Renal cortical epithelial cell (primary cell): ENCODE data around the gene ARHGAP10. TPM values are rescaled to one million over a fixed set of nuclear protein-coding genes. Genes with fewer than 3 reads are reported as not detected.
"Not testable (repeated sequence)": the region's sequence is repeated elsewhere in the genome, so short reads cannot be mapped to it uniquely, and the experiment has no call there.

Source experiments
- DNase-seq: peaks from one replicate; pipeline ENCODE4 v3.0.0-alpha.2; 2011; ENCODE audit warnings: low read depth
- total RNA-seq: library from RNA; depleted of rRNA; stranded (reverse); fragments of >200 nt; gene quantifications from 2 replicates; pipeline ENCODE4 v1.2.3, GENCODE V29; 2014

ARHGAP10 gene
- total RNA-seq, 1 donor from 2014 or later: 18.3 TPM

GRCh38 chr4:147794787-147795413 lies 63.0 kb downstream of the ARHGAP10 start:
- DNase-seq: no peak

GRCh38 chr4:147799057-147799456 lies 67.2 kb downstream of the ARHGAP10 start:
- not testable (repeated sequence) for DNase-seq

- peak; percentile 70 for DNase-seq
These were observed 68.2 kb downstream of the ARHGAP10 start for GRCh38 chr4:147799986-147800555.

- no peak for DNase-seq
These were observed 69.9 kb downstream of the ARHGAP10 start for GRCh38 chr4:147801820-147802219.

GRCh38 chr4:147802346-147802745 lies 70.5 kb downstream of the ARHGAP10 start:
- DNase-seq: no peak

GRCh38 chr4:147805946-147806345 lies 74.1 kb downstream of the ARHGAP10 start:
- DNase-seq: no peak

- no peak for DNase-seq
These were observed 76.6 kb downstream of the ARHGAP10 start for GRCh38 chr4:147808447-147808846.

GRCh38 chr4:147809211-147809610 lies 77.3 kb downstream of the ARHGAP10 start:
- DNase-seq: no peak

- DNase-seq: no peak
These were observed 80.0 kb downstream of the ARHGAP10 start for GRCh38 chr4:147811878-147812277.

GRCh38 chr4:147813109-147813773 lies 81.4 kb downstream of the ARHGAP10 start:
- no peak for DNase-seq

GRCh38 chr4:147813973-147814372 lies 82.1 kb downstream of the ARHGAP10 start:
- no peak for DNase-seq

- DNase-seq: no peak
These were observed 82.5 kb downstream of the ARHGAP10 start for GRCh38 chr4:147814376-147814775.

- DNase-seq: no peak
These were observed 83.9 kb downstream of the ARHGAP10 start for GRCh38 chr4:147815741-147816140.

- DNase-seq: no peak
These were observed 84.7 kb downstream of the ARHGAP10 start for GRCh38 chr4:147816382-147817254.

GRCh38 chr4:147820975-147821374 lies 89.1 kb downstream of the ARHGAP10 start:
- DNase-seq: no peak

- no peak for DNase-seq
These were observed 89.7 kb downstream of the ARHGAP10 start for GRCh38 chr4:147821555-147821954.

- peak; percentile 76 for DNase-seq
These were observed 90.2 kb downstream of the ARHGAP10 start for GRCh38 chr4:147822128-147822527.

- DNase-seq: no peak
These were observed 91.2 kb downstream of the ARHGAP10 start for GRCh38 chr4:147823130-147823529.

GRCh38 chr4:147824316-147824715 lies 92.4 kb downstream of the ARHGAP10 start:
- DNase-seq: no peak

- no peak for DNase-seq
These were observed 93.0 kb downstream of the ARHGAP10 start for GRCh38 chr4:147824884-147825283.

GRCh38 chr4:147825451-147826287 lies 93.8 kb downstream of the ARHGAP10 start:
- no peak for DNase-seq
